Measurements from ENCODE around the gene TACC2. TPM values are rescaled to one million over a fixed set of nuclear protein-coding genes. Genes with fewer than 3 reads are reported as not detected.

TACC2 gene
- total RNA-seq, 1 donor from 2014 or later = 10.7 TPM

DNA sequence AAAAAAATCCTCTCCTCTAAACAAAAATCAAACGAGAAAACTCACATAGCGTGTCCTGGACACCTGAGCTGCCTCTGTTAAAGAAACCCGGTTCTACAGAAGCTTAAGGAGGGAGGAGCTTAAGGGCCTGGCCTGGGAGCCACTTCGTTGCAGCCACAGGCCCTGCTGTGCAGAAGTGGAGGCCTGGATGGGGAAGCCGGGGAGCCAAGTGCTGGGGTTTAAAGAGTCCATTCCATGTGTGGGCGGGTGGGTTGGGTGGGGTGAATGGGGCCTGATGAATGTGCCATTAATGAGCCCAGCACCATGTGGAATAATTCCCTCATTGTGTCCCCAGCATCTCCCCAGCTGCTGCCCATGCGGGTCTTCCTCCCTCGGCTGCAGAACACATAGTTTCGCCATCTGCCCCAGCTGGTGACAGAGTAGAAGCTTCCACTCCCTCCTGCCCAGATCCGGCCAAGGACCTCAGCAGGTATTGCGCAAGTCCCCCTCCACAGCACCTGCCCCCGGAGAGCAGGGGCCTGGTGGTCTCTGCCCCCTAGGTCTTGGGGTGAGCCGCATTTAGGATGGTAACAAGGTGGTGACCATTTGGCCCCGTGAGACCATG, 154.4 kb downstream of the TACC2 start:
- Histone ChIP-seq H3K4me2 (peak overlapping the region; percentile 21), H3F3A (ENCODE audit: low read depth) (no peaks in the 10 kb centered on the region), H3K27ac (no peak overlapping the region), H3K36me3 (no peaks in the 10 kb centered on the region), H3K27me3 (no peaks in the 10 kb centered on the region), H4K20me1 (ENCODE audit: low read depth) (no peaks in the 10 kb centered on the region), H3K9ac (no peak overlapping the region), H3K4me1 (peaks cover 6% of the 10 kb centered on the region), H2AFZ (replicated peaks) (no peak overlapping the region), H3K9me3 (ENCODE audit: low read depth) (peaks cover 4% of the 10 kb centered on the region), H3K79me2 (ENCODE audit: low read depth) (no peaks in the 10 kb centered on the region), H3K4me3 (no peak overlapping the region)
- TF ChIP-seq, protein P1, sequence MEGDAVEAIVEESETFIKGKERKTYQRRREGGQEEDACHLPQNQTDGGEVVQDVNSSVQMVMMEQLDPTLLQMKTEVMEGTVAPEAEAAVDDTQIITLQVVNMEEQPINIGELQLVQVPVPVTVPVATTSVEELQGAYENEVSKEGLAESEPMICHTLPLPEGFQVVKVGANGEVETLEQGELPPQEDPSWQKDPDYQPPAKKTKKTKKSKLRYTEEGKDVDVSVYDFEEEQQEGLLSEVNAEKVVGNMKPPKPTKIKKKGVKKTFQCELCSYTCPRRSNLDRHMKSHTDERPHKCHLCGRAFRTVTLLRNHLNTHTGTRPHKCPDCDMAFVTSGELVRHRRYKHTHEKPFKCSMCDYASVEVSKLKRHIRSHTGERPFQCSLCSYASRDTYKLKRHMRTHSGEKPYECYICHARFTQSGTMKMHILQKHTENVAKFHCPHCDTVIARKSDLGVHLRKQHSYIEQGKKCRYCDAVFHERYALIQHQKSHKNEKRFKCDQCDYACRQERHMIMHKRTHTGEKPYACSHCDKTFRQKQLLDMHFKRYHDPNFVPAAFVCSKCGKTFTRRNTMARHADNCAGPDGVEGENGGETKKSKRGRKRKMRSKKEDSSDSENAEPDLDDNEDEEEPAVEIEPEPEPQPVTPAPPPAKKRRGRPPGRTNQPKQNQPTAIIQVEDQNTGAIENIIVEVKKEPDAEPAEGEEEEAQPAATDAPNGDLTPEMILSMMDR (IDR thresholded peaks at IDR 0.05) = no peak
- TF ChIP-seq EZH2 (IDR thresholded peaks at IDR 0.05) = no peak
- H3K27ac Mint-ChIP-seq = peak overlapping the region; percentile 57
- peaks cover 5% of the 10 kb centered on the region for H3K9me3 Mint-ChIP-seq
- H3K4me1 Mint-ChIP-seq = peaks cover 40% of the 10 kb centered on the region
- H3K36me3 Mint-ChIP-seq = peaks cover 35% of the 10 kb centered on the region
- H3K4me3 Mint-ChIP-seq = peak overlapping the region; percentile 28
- no peak for DNase-seq (ENCODE audit: low spot score)
- H3K27me3 Mint-ChIP-seq (ENCODE audit: insufficient read depth, low read depth) = peaks cover 10% of the 10 kb centered on the region

- Mint-ChIP-seq H3K9me3 (peaks cover 5% of the 10 kb centered on the region), H3K4me3 (no peak overlapping the region), H3K4me1 (peaks cover 46% of the 10 kb centered on the region), H3K27ac (no peak overlapping the region), H3K27me3 (ENCODE audit: insufficient read depth, low read depth) (peaks cover 10% of the 10 kb centered on the region), H3K36me3 (peaks cover 37% of the 10 kb centered on the region)
- Histone ChIP-seq H3K9ac (no peak overlapping the region), H3K36me3 (no peaks in the 10 kb centered on the region), H3K4me1 (peaks cover 12% of the 10 kb centered on the region), H2AFZ (replicated peaks) (no peak overlapping the region), H3K27ac (no peak overlapping the region), H4K20me1 (ENCODE audit: low read depth) (no peaks in the 10 kb centered on the region), H3F3A (ENCODE audit: low read depth) (no peaks in the 10 kb centered on the region), H3K79me2 (ENCODE audit: low read depth) (no peaks in the 10 kb centered on the region), H3K4me2 (no peak overlapping the region), H3K27me3 (no peaks in the 10 kb centered on the region), H3K9me3 (ENCODE audit: low read depth) (peaks cover 4% of the 10 kb centered on the region), H3K4me3 (no peak overlapping the region)
- no peak for DNase-seq (ENCODE audit: low spot score)
- TF ChIP-seq, protein P1 (IDR thresholded peaks at IDR 0.05) = no peak
- TF ChIP-seq EZH2phosphoT487 (IDR thresholded peaks at IDR 0.05) (no peak), EZH2 (IDR thresholded peaks at IDR 0.05) (no peak)
These were observed 155.2 kb downstream of the TACC2 start for GRCh38 chr10:122144199-122144598.

GRCh38 chr10:122145113-122145512, 156.2 kb downstream of the TACC2 start:
- TF ChIP-seq, protein P1 (IDR thresholded peaks at IDR 0.05) = no peak
- TF ChIP-seq EZH2 (IDR thresholded peaks at IDR 0.05) (no peak), EZH2phosphoT487 (IDR thresholded peaks at IDR 0.05) (no peak)
- no peak overlapping the region for H3K9ac ChIP-seq
- Mint-ChIP-seq H3K4me3 (no peak overlapping the region), H3K36me3 (peaks cover 37% of the 10 kb centered on the region), H3K27ac (no peak overlapping the region), H3K9me3 (peaks cover 5% of the 10 kb centered on the region), H3K4me1 (peaks cover 51% of the 10 kb centered on the region), H3K27me3 (ENCODE audit: insufficient read depth, low read depth) (peaks cover 12% of the 10 kb centered on the region)
- no peaks in the 10 kb centered on the region for H4K20me1 ChIP-seq (ENCODE audit: low read depth)
- peaks cover 4% of the 10 kb centered on the region for H3K9me3 ChIP-seq (ENCODE audit: low read depth)
- DNase-seq (ENCODE audit: low spot score) = no peak
- no peaks in the 10 kb centered on the region for H3K27me3 ChIP-seq
- no peak overlapping the region for H2AFZ ChIP-seq (replicated peaks)
- no peak overlapping the region for H3K4me3 ChIP-seq
- no peaks in the 10 kb centered on the region for H3K36me3 ChIP-seq
- H3K4me1 ChIP-seq = peaks cover 21% of the 10 kb centered on the region
- no peaks in the 10 kb centered on the region for H3K79me2 ChIP-seq (ENCODE audit: low read depth)
- H3F3A ChIP-seq (ENCODE audit: low read depth) = no peaks in the 10 kb centered on the region
- no peak overlapping the region for H3K27ac ChIP-seq
- no peak overlapping the region for H3K4me2 ChIP-seq
